Sigmoid colon (tissue), 7 donors: Measurements from ENCODE around the gene FASN. TPM values are rescaled to one million over a fixed set of nuclear protein-coding genes. Genes with fewer than 3 reads are reported as not detected.

Source experiments
- DNase-seq: peaks from one replicate; pipeline ENCODE4 v3.0.0-alpha.2; 2019
- H3K27ac ChIP-seq, 4 donors: fragments of 200-600 bp; sonication (generic); one replicate each; pipeline ENCODE4 v1.5.1; 2016 to 2019; ENCODE audit warnings: mild to moderate bottlenecking in 1 of 4
- H3K27me3 ChIP-seq, 3 donors: fragments of 200-600 bp; sonication (generic); one replicate each; pipeline ENCODE4 v1.5.1; 2019; ENCODE audit warnings: mild to moderate bottlenecking in 1 of 3
- H3K36me3 ChIP-seq, 4 donors: fragments of 200-600 bp; sonication (generic); one replicate each; pipeline ENCODE4 v1.5.1; 2016 to 2019
- H3K4me1 ChIP-seq, 4 donors: fragments of 200-600 bp; sonication (generic); one replicate each; pipeline ENCODE4 v1.5.1; 2017 to 2019
- H3K4me3 ChIP-seq, 4 donors: fragments of 200-600 bp; sonication (generic); one replicate each; pipeline ENCODE4 v1.5.1; 2017 to 2019; ENCODE audit warnings: mild to moderate bottlenecking in 2 of 4, moderate library complexity in 1 of 4
- H3K9me3 ChIP-seq, 4 donors: fragments of 200-600 bp in 3 of 4; sonication (generic) in 3 of 4; one replicate each; pipeline versions ENCODE4 v1.5.1 to v1.6.1; 2013 to 2019
- EP300 ChIP-seq, 4 donors: sonication (generic); formaldehyde crosslinking; IDR thresholded peaks; one replicate each; pipeline ENCODE4 v1.6.1; 2017; ENCODE audit warnings: antibody characterized with exemption in 4 of 4
- POLR2A ChIP-seq, 2 donors: fragments of 450-650 bp; IDR thresholded peaks; one replicate each; pipeline ENCODE4 v1.6.1; 2016; ENCODE audit warnings: antibody characterized with exemption in 2 of 2, mild to moderate bottlenecking in 2 of 2, moderate library complexity in 2 of 2
- POLR2AphosphoS5 ChIP-seq, 4 donors: sonication (generic); formaldehyde crosslinking; IDR thresholded peaks; one replicate each; pipeline ENCODE4 v1.6.1; 2017; ENCODE audit warnings: antibody characterized with exemption in 4 of 4
- WGBS, 2 donors: extraction: QIAGEN DNeasy Blood & Tissue Kit; methylation state at CpG; one replicate each; pipeline ENCODE4 v1.1.7; 2013; 5-methylcytosine and 5-hydroxymethylcytosine counted together
- intact Hi-C: fragments of 100-400 bp; cut with DNase I; formaldehyde crosslinking; loops from one replicate; pipeline ENCODE4 v1.15.1; 2023
- polyA plus RNA-seq, 3 donors: library from polyadenylated mRNA; stranded (reverse); fragments of 200-250 nt; gene quantifications; one replicate each; pipeline ENCODE4 v1.2.3, GENCODE V29; 2013
- total RNA-seq, 4 donors: library from RNA; depleted of rRNA; stranded (reverse); fragments of >200 nt; gene quantifications; one replicate each; pipeline ENCODE4 v1.1.0, GENCODE V29; 2016
- TF ChIP-seq, protein P1 (sequence below), 4 experiments: fragments of 450-650 bp in 3 of 4; fragments of 200-600 bp in 1 of 4; IDR thresholded peaks; one replicate each; pipeline ENCODE4 v1.5.1; 2016 to 2019; ENCODE audit warnings: antibody characterized with exemption in 4 of 4, mild to moderate bottlenecking in 3 of 4, moderate library complexity in 2 of 4
- donor health status: healthy with polysubstance abuse.
- donor health status: Bipolar disorder and iron deficiency.
- donor health status: healthy.

FASN gene
- total and polyA plus RNA-seq, 7 donors = 12.7 to 152 (median 18.0) TPM

DNA sequence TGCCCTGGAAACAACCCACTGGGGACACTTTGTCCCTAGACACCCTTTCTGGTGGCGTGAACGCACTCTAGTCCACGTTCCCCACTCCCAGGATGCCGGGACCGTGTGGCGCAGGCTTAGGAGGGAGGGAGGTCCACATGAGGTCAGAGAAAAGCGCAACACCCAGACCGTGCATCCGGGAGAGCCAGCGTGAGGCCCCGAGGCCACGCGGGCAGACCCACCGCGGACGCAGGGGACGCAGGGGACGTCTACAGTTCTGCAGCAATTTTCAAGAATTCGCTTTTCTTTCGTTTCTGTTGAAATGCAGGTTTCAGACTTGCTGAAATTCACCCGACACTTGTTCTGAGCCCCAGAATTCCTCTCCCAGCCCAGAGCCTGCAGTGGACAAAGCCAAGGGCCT is 51.1 kb downstream of the FASN start:
- no peak for DNase-seq
- Histone ChIP-seq H3K27me3 (no peaks in the 10 kb centered on the region), H3K4me3 (no peak overlapping the region), H3K27ac (no peak overlapping the region), H3K9me3 (no peaks in the 10 kb centered on the region), H3K4me1 (peaks cover 0 to 21% (median 16%) of the 10 kb centered on the region in 4 donors), H3K36me3 (peaks cover 0 to 37% (median 6%) of the 10 kb centered on the region in 4 donors)
- TF ChIP-seq POLR2AphosphoS5 (IDR thresholded peaks at IDR 0.05) (no peak), POLR2A (IDR thresholded peaks at IDR 0.05) (no peak), EP300 (IDR thresholded peaks at IDR 0.05) (no peak)
- TF ChIP-seq, protein P1, sequence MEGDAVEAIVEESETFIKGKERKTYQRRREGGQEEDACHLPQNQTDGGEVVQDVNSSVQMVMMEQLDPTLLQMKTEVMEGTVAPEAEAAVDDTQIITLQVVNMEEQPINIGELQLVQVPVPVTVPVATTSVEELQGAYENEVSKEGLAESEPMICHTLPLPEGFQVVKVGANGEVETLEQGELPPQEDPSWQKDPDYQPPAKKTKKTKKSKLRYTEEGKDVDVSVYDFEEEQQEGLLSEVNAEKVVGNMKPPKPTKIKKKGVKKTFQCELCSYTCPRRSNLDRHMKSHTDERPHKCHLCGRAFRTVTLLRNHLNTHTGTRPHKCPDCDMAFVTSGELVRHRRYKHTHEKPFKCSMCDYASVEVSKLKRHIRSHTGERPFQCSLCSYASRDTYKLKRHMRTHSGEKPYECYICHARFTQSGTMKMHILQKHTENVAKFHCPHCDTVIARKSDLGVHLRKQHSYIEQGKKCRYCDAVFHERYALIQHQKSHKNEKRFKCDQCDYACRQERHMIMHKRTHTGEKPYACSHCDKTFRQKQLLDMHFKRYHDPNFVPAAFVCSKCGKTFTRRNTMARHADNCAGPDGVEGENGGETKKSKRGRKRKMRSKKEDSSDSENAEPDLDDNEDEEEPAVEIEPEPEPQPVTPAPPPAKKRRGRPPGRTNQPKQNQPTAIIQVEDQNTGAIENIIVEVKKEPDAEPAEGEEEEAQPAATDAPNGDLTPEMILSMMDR (IDR thresholded peaks at IDR 0.05) = no peak
- intact Hi-C loops = no loop called here
- WGBS, 2 donors = 93% methylated on average over 21 of the region's 21 CpGs

DNA sequence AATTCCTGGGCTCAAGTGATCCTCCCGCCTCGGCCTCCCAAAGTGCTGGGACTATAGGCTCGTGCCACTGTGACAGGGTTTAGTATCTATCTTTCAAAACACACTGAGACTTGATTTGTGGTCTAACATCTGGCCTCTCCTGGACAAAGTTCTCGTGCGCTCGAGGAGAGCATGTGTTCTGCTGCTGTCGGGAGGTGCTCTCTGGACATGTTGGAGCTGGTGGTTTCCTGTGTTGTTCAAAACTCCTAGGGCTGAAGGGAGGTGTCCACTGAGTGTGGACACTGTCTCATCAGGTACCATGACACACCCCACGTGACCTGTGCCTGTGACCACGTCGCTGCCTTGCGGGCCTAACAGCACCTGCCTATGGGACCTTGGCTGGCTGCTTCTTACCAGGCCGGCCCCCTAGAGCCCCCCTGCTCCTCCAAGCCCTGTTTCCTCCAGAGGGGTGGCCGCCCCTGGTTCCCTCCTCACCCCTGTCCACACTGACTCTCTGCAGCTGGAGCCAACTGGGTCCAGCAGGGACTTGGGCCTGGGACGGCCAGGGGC is 52.0 kb downstream of the FASN start:
- H3K27ac ChIP-seq = no peak overlapping the region
- intact Hi-C loops = no loop called here
- peaks cover 0 to 18% (median 14%) of the 10 kb centered on the region in 4 donors for H3K4me1 ChIP-seq
- no peak overlapping the region for H3K4me3 ChIP-seq
- WGBS, 2 donors = 82 to 85% methylated on average over 14 of the region's 14 CpGs
- no peak for TF ChIP-seq EP300 (IDR thresholded peaks at IDR 0.05)
- TF ChIP-seq, protein P1 (IDR thresholded peaks at IDR 0.05) = no peak
- TF ChIP-seq POLR2A (IDR thresholded peaks at IDR 0.05) = no peak
- no peak for TF ChIP-seq POLR2AphosphoS5 (IDR thresholded peaks at IDR 0.05)
- H3K36me3 ChIP-seq = peaks cover 0 to 37% (median 6%) of the 10 kb centered on the region in 4 donors
- H3K27me3 ChIP-seq = no peaks in the 10 kb centered on the region
- H3K9me3 ChIP-seq = no peaks in the 10 kb centered on the region
- no peak for DNase-seq

DNA sequence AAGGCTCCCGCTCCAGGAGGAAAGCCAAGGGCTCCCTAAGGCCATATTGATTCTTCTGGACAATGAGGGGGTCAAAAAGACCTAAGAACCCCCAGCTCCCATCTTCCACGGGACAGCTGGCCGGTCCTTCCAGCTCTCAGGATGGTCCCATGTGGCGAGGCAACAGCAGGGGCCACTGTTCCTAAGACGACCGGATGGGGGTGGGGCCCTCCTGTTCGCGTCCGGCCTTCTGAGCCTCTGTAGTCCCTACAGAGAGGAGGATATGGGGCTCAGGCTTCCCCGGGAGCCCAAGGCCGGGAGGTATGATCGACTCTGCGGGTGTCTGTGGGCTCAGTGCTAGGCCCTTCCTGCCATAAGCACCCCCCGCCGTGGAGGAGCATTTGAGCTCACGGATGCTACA is 54.5 kb downstream of the FASN start:
- no peak for DNase-seq
- H3K9me3 ChIP-seq = no peaks in the 10 kb centered on the region
- no peak overlapping the region for H3K27ac ChIP-seq
- WGBS, 2 donors = 84 to 88% methylated on average over 16 of the region's 16 CpGs
- no peaks in the 10 kb centered on the region for H3K27me3 ChIP-seq
- peaks cover 0 to 18% (median 3%) of the 10 kb centered on the region in 4 donors for H3K36me3 ChIP-seq
- intact Hi-C loops = no loop called here
- no peaks in the 10 kb centered on the region for H3K4me1 ChIP-seq
- H3K4me3 ChIP-seq = no peak overlapping the region
- TF ChIP-seq EP300 (IDR thresholded peaks at IDR 0.05) (no peak), POLR2A (IDR thresholded peaks at IDR 0.05) (no peak), POLR2AphosphoS5 (IDR thresholded peaks at IDR 0.05) (no peak)
- TF ChIP-seq, protein P1 (IDR thresholded peaks at IDR 0.05) = no peak

DNA sequence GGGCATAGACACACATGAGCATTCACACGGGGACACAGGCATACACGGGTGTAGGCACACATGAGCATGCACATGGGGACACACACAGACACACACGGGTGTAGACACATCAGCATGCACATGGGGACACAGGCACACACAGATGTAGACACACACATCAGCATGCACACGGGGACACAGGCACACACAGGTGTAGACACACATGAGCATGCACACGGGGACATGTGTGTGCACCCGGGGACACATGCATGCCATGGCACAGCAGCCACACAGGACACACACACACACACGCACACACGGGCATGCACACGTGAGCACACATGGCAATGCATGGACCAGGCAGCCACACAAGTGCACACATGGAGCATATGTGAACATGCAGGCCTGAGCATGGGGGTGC is 55.4 kb downstream of the FASN start:
- TF ChIP-seq, protein P1 (IDR thresholded peaks at IDR 0.05) = no peak
- TF ChIP-seq EP300 (IDR thresholded peaks at IDR 0.05) (no peak), POLR2AphosphoS5 (IDR thresholded peaks at IDR 0.05) (no peak)
- intact Hi-C loops = no loop called here
- 89 to 90% methylated on average over 9 of the region's 9 CpGs for WGBS, 2 donors

More for the DNA sequence above, 55.4 kb downstream of the FASN start:
- Histone ChIP-seq H3K9me3 (no peaks in the 10 kb centered on the region), H3K36me3 (peaks cover 0 to 9% (median 2%) of the 10 kb centered on the region in 4 donors), H3K27me3 (no peaks in the 10 kb centered on the region), H3K4me3 (no peak overlapping the region), H3K4me1 (peaks cover 0 to 5% (median 2%) of the 10 kb centered on the region in 4 donors), H3K27ac (no peak overlapping the region)
- DNase-seq = no peak
